ENCODE data around the gene SLC6A19. TPM values are rescaled to one million over a fixed set of nuclear protein-coding genes. Genes with fewer than 3 reads are reported as not detected.

The SLC6A19 gene
- polyA plus RNA-seq, 1 experiment, result not detected

DNA sequence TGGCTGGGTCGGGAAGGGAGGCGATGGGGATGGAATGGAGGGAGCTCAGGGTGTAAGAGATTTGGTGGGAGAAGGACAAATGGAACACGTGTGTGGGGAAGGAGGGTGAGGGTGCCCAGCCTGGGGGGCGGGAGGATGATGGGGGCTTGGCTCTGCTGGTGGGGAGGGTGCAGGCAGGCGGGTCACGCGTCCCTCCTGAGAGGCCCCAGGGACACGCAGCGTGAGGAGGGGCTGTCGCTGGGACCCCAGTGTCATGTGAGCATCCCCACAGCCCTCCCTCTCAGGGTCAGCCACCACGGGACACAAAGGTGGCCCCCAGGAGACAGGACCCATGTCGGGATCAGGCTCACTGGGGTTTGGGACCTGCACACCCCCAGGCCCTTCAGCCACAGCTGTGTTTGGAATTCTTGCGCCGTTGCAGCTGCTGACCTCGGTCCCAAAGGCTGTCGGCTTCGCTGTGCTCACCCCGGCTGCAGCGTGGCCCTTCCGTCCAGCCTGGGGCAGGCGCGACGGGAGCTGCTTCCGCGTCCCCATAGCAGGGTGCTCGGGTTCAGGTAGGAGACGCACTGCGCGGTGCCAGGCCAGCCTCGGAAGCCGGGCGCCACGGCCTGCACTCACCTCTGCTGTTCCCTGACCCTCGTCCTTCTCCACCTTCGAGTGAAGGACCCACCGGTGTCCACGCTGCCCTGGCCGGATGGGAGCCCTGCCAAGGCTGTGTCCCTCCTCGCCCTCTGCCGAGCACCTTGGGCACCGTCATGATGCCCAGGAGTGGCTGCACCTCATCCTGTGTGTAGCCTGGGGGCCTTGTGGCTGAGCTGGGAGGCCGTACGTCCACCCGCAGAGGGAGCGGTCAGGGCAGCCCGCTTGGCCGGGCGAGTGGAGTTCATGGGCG, 5.4 kb downstream of the SLC6A19 start:
- H3K4me3 ChIP-seq (ENCODE audit: low read depth, low read length), result no peak overlapping the region
- peaks cover 1% of the 10 kb centered on the region for H3K27me3 ChIP-seq (ENCODE audit: control insufficient read depth, insufficient read depth, low read length)
- no peak for DNase-seq (ENCODE audit: low read depth)
- ChIA-PET POLR2A (no interaction called here), CTCF (no interaction called here)
- no peaks in the 10 kb centered on the region for H3K36me3 ChIP-seq (ENCODE audit: control insufficient read depth, insufficient read depth, low read length)
- no peak for TF ChIP-seq CTCF (IDR thresholded peaks at IDR 0.05; ENCODE audit: insufficient read depth, low read depth, low read length)

GRCh38 chr5:1207555-1207954, 6.2 kb downstream of the SLC6A19 start:
- peaks cover 1% of the 10 kb centered on the region for H3K27me3 ChIP-seq (ENCODE audit: control insufficient read depth, insufficient read depth, low read length)
- ChIA-PET CTCF (interaction anchor here (1.9 kb wide), 1 partner anchor 437 kb away, joined by 14 read pairs; no protein-coding TSS in a partner anchor), POLR2A (no interaction called here)
- H3K36me3 ChIP-seq (ENCODE audit: control insufficient read depth, insufficient read depth, low read length), result no peaks in the 10 kb centered on the region
- no peak for DNase-seq (ENCODE audit: low read depth)
- TF ChIP-seq CTCF (IDR thresholded peaks at IDR 0.05; ENCODE audit: insufficient read depth, low read depth, low read length), result no peak
- no peak overlapping the region for H3K4me3 ChIP-seq (ENCODE audit: low read depth, low read length)

- no peak for DNase-seq (ENCODE audit: low read depth)
- H3K4me3 ChIP-seq (ENCODE audit: low read depth, low read length), result no peak overlapping the region
- peaks cover 1% of the 10 kb centered on the region for H3K27me3 ChIP-seq (ENCODE audit: control insufficient read depth, insufficient read depth, low read length)
- H3K36me3 ChIP-seq (ENCODE audit: control insufficient read depth, insufficient read depth, low read length), result no peaks in the 10 kb centered on the region
- CTCF ChIA-PET, result interaction anchor here (0.8 to 1.9 kb wide), 5 partner anchors 272 to 445 kb away, joined by 3 to 14 read pairs (median 4); no protein-coding TSS in a partner anchor
- no peak for TF ChIP-seq CTCF (IDR thresholded peaks at IDR 0.05; ENCODE audit: insufficient read depth, low read depth, low read length)
- POLR2A ChIA-PET, result interaction anchor here (0.5 kb wide), 1 partner anchor 430 kb away, joined by 3 read pairs; no protein-coding TSS in a partner anchor
These were observed 6.9 kb downstream of the SLC6A19 start for GRCh38 chr5:1208221-1208742.

DNA sequence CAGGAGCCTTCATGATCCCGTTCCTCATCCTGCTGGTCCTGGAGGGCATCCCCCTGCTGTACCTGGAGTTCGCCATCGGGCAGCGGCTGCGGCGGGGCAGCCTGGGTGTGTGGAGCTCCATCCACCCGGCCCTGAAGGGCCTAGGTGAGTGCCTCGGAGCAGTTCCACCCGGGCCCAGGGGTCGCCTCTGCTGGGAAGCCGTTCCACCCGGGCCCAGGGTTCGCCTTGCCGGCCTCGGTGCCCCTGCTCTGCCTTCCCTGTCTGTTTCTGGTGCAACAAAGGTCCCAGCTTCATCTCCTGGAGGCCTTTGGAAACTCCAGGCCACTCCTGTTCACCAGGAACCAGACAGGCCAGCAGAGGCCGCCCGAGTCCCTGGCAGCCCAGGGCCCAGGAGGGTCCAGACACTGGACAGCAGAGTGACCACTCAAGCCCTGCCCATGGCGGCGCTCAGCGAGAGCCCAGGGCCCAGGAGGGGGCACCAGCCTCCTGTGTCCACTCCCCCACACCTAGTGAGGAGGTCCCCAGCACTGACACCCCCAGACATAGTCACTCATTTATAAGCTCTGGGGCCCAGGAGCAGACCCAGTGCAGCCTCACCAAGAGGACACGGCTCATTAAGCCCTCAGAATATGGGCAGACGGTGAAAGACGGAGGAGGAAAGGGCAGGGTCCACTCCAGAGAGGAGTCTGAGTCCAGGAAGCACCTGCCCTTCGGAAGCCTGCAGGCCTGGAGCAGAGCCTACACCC, 7.5 kb downstream of the SLC6A19 start:
- DNase-seq (ENCODE audit: low read depth), result no peak
- no peak overlapping the region for H3K4me3 ChIP-seq (ENCODE audit: low read depth, low read length)
- H3K36me3 ChIP-seq (ENCODE audit: control insufficient read depth, insufficient read depth, low read length), result no peaks in the 10 kb centered on the region
- ChIA-PET POLR2A (interaction anchor here (0.5 kb wide), 1 partner anchor 429 kb away, joined by 3 read pairs; no protein-coding TSS in a partner anchor), CTCF (interaction anchor here (0.8 to 1.9 kb wide), 5 partner anchors 272 to 444 kb away, joined by 3 to 14 read pairs (median 4); no protein-coding TSS in a partner anchor)
- TF ChIP-seq CTCF (IDR thresholded peaks at IDR 0.05; ENCODE audit: insufficient read depth, low read depth, low read length), result peak; percentile 64
- H3K27me3 ChIP-seq (ENCODE audit: control insufficient read depth, insufficient read depth, low read length), result peaks cover 1% of the 10 kb centered on the region

GRCh38 chr5:1209489-1209852, 8.1 kb downstream of the SLC6A19 start:
- no peak for DNase-seq (ENCODE audit: low read depth)
- H3K27me3 ChIP-seq (ENCODE audit: control insufficient read depth, insufficient read depth, low read length), result peaks cover 1% of the 10 kb centered on the region
- POLR2A ChIA-PET, result no interaction called here
- H3K4me3 ChIP-seq (ENCODE audit: low read depth, low read length), result no peak overlapping the region
- TF ChIP-seq CTCF (IDR thresholded peaks at IDR 0.05; ENCODE audit: insufficient read depth, low read depth, low read length), result no peak
- no peaks in the 10 kb centered on the region for H3K36me3 ChIP-seq (ENCODE audit: control insufficient read depth, insufficient read depth, low read length)
- CTCF ChIA-PET, result interaction anchor here (1.4 to 1.9 kb wide), 3 partner anchors 271 to 435 kb away, joined by 3 to 14 read pairs (median 5); no protein-coding TSS in a partner anchor

Measured in BJ (cell line).